Measurements from ENCODE around the gene SH3GL2.

Gene SH3GL2

DNA sequence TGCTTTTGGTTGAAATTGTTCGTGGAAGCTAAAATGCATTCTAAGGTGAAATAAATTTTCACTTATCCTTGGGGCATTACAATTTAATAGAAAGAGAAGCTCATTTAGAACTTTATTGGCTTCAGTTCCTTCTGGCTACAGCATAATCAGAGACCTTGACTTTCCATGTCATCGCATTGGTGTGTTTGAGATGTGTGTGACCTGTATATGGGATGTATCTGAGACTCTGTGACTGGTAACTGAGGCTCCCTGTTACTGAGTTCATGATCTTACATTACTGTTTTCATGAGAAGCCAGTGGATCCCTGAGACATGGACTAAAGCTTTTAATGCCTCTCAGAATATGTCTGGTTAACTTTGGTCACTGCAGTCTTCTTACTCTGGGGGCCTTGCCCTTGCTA lies 32.5 kb downstream of the SH3GL2 start:
- no peak for DNase-seq (ENCODE audit: low read depth in 3 of 3)

- DNase-seq (ENCODE audit: low read depth in 3 of 3) = no peak
Measured at GRCh38 chr9:17611917-17612316, 33.1 kb downstream of the SH3GL2 start.

DNA sequence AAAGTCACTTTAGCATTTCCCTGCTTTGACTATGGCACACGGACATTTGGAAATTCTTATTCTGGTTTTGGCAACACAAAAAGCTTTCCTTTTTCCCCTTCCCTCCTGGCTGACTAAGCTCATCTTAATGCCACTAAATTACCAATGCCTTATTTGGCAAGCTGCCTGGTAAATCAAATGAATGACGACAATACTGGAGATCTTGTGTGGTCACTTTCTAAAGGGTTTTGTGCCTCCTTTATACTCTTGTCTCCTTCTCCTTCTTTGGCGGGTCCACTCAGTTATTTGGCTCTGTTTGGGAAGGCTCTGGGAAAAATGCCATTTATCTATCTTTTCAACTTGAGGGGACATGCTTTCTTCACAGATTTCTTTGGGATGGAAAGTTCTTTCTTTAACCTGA lies 34.9 kb downstream of the SH3GL2 start:
- DNase-seq (ENCODE audit: low read depth in 3 of 3) = no peak

- no peak for DNase-seq (ENCODE audit: low read depth in 3 of 3)
Measured at GRCh38 chr9:17614250-17614649, 35.4 kb downstream of the SH3GL2 start.

DNA sequence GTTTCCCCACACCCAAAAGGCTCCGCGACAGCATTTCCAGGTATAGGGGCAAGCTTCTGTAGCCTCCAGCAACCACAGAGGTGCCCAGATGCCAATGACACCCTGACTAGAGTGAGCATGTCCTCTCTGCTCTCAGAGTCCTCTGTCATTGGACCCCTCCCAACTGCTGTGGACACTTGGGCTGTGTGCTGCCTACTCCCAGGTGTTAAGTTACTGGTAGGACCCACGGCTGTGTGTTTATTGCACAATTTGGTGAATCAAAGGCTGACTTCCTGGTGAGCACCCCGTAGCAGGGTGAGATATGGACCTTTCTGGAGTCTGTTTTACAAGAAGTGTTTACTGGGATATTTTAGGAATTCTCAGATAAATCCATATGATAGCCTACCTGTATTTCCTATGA lies 36.0 kb downstream of the SH3GL2 start:
- no peak for DNase-seq (ENCODE audit: low read depth in 3 of 3)

GRCh38 chr9:17622141-17622540 lies 43.3 kb downstream of the SH3GL2 start:
- DNase-seq (ENCODE audit: low read depth in 3 of 3) = no peak

DNA sequence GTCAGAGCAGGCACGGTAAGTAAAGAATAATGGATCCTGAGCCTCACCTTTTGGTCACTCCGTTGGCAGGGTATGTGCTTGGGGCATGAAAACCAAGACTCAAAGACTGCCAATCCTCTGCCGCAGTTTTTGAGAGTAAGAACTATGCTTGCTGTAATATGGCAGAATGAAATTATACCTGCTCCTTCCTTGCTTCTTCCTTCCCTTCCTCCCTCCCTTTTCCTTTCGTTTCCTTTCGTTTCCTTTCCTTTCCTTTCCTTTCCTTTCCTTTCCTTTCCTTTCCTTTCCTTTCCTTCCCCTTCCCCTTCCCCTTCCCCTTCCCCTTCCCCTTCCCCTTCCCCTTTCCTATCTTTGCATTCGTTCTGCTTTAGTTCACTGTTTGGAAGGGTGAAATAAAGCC lies 43.9 kb downstream of the SH3GL2 start:
- no peak for DNase-seq (ENCODE audit: low read depth in 3 of 3)

- DNase-seq (ENCODE audit: low read depth in 3 of 3) = no peak
Measured at GRCh38 chr9:17623965-17624364, 45.1 kb downstream of the SH3GL2 start.

DNA sequence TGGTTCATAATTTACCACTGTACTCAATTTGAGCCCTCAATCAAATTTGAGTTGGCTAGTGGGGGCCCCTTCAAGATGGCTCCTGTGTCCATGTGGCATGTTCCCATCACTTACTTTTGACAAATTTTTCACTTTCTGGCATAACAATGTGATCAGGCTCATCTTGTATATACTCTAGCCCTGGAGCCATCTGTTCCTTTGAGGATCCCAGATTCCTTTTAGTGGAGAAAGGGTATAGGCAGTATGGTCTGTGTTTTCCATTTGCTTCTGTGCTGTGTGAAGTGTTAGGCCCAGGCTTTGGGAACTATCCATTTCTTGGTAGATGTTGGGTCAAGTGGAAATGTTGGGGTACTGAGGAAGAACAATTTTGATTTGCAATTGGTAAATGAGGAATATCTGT lies 45.7 kb downstream of the SH3GL2 start:
- no peak for DNase-seq (ENCODE audit: low read depth in 3 of 3)

DNA sequence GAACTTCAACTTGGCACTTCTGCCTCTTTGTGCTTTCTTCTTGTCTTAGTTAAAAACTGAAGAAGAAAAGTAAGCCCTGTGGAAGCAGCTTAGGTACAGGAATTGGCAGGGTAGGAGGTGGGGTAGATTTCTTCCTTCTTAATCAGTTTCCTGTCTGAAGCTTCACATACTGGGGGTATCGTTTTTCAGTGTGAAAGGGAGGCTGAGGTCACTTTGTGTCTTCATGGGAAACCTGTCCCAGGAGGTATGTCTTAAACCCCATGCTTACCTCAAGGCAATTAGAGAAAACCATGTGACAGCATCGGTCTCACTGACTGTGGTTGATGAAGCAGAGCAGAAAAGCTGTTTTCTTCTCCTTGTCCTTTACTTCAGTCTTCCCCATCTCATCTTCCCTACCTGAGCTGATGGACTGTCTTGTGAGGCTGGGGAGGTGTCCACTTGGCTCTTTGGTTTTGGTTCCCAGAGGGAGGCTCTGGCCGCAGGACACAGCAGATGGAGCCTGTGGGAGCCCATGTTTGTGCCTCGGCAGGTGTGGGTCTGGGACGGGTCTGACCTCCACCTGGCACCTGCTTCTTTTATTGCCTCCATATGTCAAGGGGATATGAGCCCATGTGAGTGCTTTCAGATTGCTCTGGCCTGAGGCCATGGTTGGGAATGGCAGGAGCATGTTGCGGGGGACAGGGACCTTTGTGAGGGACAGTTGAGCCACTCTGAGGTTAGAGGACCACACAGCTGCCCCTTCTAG lies 47.0 kb downstream of the SH3GL2 start:
- DNase-seq (ENCODE audit: low read depth in 3 of 3) = no peak

GRCh38 chr9:17627641-17628040 lies 48.8 kb downstream of the SH3GL2 start:
- DNase-seq (ENCODE audit: low read depth in 3 of 3) = no peak

- DNase-seq (ENCODE audit: low read depth in 3 of 3) = no peak
Measured at GRCh38 chr9:17628624-17629023, 49.8 kb downstream of the SH3GL2 start.

GRCh38 chr9:17630531-17630949 lies 51.7 kb downstream of the SH3GL2 start:
- DNase-seq (ENCODE audit: low read depth in 3 of 3) = no peak

DNA sequence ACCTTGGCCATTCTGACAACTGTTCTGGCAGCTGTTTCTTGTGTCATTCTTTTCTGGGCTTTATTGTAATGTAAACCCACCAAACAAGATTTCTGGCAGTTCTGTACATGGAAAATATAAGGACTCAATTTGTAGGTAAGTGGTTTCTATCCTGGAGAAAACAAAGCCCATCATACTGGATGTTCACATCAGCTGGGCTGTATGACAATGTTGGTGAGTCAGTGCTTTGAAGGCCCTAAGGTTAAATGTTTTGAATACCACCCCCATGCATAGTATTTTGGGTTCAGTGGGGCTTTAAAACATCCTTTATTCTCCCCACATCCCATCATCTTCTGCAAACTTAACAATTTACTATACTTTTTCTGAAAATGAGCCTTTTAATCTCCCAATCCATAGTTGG lies 52.5 kb downstream of the SH3GL2 start:
- DNase-seq (ENCODE audit: low read depth in 3 of 3) = no peak

GRCh38 chr9:17632994-17633393 lies 54.1 kb downstream of the SH3GL2 start:
- DNase-seq (ENCODE audit: low read depth in 3 of 3) = no peak

- DNase-seq (ENCODE audit: low read depth in 3 of 3) = no peak
Measured at GRCh38 chr9:17635115-17635890, 56.4 kb downstream of the SH3GL2 start.

DNA sequence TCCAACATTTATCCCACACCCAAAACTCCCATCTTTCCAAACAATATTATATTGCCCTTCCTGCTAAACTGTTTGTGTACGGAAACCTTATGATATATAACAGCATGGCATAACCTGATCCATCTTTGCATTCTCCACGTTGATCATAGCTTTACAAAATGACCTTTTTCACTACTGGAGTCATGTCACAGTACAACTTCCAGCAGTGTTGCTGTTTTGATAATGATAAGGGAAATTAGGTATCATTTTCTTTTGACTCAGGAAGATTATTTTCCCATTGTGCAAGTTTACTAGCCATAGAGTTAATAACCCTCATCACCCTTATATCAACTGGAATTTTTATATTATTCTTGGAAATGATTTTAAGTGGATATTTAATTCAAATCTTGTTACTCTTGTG lies 57.5 kb downstream of the SH3GL2 start:
- no peak for DNase-seq (ENCODE audit: low read depth in 3 of 3)

GRCh38 chr9:17636821-17637220 lies 58.0 kb downstream of the SH3GL2 start:
- DNase-seq (ENCODE audit: low read depth in 3 of 3) = no peak

GRCh38 chr9:17637229-17637628 lies 58.4 kb downstream of the SH3GL2 start:
- DNase-seq (ENCODE audit: low read depth in 3 of 3) = no peak

GRCh38 chr9:17648516-17648915 lies 69.7 kb downstream of the SH3GL2 start:
- DNase-seq (ENCODE audit: low read depth in 3 of 3) = no peak

DNA sequence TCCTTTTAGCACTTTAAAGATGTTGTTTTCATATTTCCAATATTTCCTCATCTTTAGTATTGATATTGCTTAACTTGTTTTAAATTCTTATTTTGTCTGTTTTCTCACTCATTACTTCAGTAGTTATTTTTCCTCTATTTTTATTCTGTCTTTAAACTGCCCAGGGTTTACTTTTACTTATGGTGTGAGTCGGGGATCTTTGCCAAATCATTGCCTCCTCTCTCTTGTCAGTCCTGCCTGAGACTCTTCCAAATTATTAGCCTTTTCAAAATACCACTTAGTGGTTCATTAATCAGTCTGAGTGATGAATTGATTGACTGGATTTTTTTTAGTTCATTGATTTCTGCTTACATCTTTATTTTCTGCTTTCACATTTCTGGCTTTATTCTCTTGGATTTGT lies 72.9 kb downstream of the SH3GL2 start:
- no peak for DNase-seq (ENCODE audit: low read depth in 3 of 3)

GRCh38 chr9:17653947-17654465 lies 75.1 kb downstream of the SH3GL2 start:
- DNase-seq (ENCODE audit: low read depth in 3 of 3) = no peak

GRCh38 chr9:17656889-17657288 lies 78.0 kb downstream of the SH3GL2 start:
- no peak for DNase-seq (ENCODE audit: low read depth in 3 of 3)

Data from stimulated activated CD4-positive, alpha-beta T cell treated with anti-CD3 and anti-CD28 coated beads, TNF-alpha, amount 100 ng/mL, for 48 hours (primary cell).